Choroid plexus epithelial cell (primary cell): ENCODE results near the gene CLEC4G.

Source experiments
- DNase-seq: peaks from one replicate; pipeline ENCODE4 v3.0.0-alpha.2; 2010; ENCODE audit warnings: low read depth
- H3K4me3 ChIP-seq: 2 replicates; pipeline ENCODE4 v1.5.1; 2011; ENCODE audit warnings: low read depth, mild to moderate bottlenecking, control low read depth, low read length, moderate library complexity
- CTCF ChIP-seq: conservative IDR thresholded peaks from 2 replicates; pipeline ENCODE4 v1.5.1; 2011; ENCODE audit warnings: low read depth, mild to moderate bottlenecking, control low read depth, inconsistent platforms, low read length, moderate library complexity

Gene CLEC4G

DNA sequence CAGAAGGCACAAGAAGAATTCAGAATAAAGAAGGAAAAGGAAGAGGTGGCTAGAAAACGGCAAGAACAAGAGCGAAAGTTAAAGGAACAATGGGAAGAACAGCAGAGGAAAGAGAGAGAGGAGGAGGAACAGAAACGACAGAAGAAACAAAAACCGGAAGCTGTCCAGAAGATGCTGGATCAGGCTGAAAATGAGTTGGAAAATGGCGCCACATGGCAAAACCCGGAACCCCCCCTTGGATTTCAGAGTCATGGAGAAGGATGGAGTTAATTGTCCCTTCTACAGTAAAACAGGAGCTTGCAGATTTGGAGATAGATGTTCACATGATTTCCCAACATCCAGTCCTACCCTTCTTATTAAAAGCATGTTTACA is 8.8 kb upstream of the CLEC4G start:
- TF ChIP-seq CTCF = no peak
- DNase-seq = no peak

GRCh38 chr19:7739801-7740681 is 8.1 kb upstream of the CLEC4G start:
- H3K4me3 ChIP-seq = no peak overlapping the region
- TF ChIP-seq CTCF = no peak
- DNase-seq = no peak

More for the DNA sequence above, 8.8 kb upstream of the CLEC4G start:
- no peak overlapping the region for H3K4me3 ChIP-seq

DNA sequence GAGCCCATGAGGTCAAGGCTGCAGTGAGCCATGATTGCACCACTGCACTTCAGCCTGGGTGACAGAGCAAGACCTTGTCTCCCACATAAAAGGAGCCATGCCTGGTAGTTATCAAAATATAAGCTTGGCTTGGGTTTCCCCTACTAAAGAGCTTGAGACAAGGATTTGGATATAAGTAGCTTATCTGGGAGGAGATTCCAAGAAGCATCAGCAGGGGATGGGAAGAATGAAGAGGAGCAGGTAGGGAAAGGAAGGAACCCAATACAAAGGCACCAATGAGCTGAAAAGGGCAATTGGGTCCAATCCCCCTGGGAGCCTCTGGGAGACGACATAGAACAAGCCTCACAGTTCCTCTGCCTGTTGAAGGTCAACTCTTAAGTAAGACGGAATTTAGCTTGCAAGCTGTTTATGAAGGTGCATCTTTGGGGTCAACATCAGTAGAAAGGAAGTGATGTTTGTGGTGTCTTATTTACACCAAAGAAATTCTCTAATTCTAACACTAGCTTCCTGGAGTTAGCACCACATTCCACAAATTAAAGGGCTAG is 7.4 kb upstream of the CLEC4G start:
- no peak for DNase-seq
- no peak overlapping the region for H3K4me3 ChIP-seq
- TF ChIP-seq CTCF = no peak

GRCh38 chr19:7738023-7738422 is 6.1 kb upstream of the CLEC4G start:
- DNase-seq = no peak
- H3K4me3 ChIP-seq = no peak overlapping the region
- TF ChIP-seq CTCF = no peak

DNA sequence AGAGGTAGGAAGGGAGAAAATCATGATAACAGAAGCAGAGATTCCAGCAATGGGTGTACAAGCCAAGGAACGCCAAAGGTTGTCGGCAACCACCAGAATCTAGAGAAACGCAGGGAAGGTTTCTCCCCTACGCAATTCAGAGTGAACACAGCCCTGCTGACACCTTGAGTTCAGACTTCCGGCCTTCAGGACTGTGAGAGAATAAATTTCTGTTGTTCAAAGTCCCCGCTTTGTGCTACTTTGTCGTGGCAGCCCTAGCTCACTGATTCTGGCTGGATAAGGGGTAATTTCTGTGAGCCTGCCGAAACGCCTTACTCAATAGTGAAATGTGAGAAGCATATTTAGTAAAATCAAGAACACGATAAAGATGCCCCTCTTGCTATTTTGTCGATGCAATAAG is 5.3 kb upstream of the CLEC4G start:
- no peak for DNase-seq
- H3K4me3 ChIP-seq = no peak overlapping the region
- TF ChIP-seq CTCF = no peak

- H3K4me3 ChIP-seq = no peak overlapping the region
- no peak for TF ChIP-seq CTCF
- DNase-seq = no peak
Measured at GRCh38 chr19:7736148-7736547, 4.2 kb upstream of the CLEC4G start.
